HG03175 (cell line): Measurements from ENCODE around the gene NOX5.

Source experiments
- ATAC-seq: cut with Tn5 transposase; IDR thresholded peaks from one replicate; pipeline ENCODE4 v1.9.1; 2021; ENCODE audit warnings: mild to moderate bottlenecking, moderate library complexity; ENCODE audit not compliant: unreplicated experiment

Gene NOX5

DNA sequence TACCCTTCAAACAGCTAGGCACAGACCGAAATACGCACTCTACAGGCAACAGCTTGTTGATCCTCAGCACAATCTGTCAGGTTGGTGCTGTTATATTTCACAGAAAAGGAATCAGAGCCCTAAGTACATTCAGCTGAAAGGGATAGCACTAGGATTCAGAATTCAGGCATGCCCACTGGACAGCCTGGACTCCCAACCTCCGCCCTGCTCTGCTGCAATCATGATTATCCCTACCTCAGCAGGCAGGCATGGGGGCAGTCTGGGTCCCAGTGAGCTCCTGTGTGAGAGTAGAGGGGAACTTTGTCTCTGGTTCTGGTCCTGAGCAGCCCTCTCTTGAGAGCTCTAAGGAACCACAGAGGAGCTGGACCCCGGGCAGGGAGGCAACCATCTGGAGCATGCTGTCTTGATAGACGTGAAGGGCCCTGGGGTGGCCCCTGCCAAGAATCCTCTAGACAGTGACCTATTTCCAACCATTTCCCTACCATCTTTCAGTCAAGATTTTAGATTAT is 23.4 kb upstream of the NOX5 start:
- ATAC-seq = no peak

DNA sequence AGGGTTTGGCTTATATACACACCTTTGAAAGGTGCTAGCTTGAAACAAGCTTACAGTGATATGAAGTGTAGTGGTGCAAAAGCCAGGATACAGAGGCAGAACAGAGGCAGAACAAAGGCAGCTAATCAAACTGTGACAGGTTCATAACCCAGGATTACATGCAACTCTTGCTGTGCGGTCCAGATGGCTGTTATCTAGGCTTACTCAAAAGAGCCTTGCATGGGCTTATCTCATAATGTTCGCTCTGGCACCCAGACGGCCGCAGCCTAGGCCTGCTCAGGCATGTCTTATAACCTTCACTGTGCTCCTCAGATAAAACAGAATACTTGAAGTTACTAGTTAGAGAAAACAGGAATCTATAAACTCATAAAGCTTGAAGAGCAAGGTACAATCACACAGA is 22.8 kb upstream of the NOX5 start:
- no peak for ATAC-seq

DNA sequence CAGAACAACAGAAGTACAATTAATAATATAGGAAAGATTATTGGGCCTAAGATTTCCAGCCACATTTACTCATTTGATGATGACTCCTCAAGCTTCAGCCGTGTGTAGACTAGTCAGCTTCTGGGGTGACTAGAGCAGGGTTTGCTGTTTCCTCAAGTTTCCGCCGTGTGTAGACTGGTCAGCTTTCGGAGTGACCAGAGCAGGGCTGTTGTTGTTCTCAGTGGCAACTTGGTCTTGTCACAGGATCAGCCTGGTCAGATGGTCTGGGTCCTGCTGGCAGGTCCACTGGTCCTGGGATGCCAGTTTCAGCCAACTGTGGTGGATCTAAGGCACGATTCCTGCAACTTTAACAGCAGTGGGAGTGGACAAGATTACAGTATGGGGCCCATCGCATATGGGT is 21.8 kb upstream of the NOX5 start:
- ATAC-seq = no peak

DNA sequence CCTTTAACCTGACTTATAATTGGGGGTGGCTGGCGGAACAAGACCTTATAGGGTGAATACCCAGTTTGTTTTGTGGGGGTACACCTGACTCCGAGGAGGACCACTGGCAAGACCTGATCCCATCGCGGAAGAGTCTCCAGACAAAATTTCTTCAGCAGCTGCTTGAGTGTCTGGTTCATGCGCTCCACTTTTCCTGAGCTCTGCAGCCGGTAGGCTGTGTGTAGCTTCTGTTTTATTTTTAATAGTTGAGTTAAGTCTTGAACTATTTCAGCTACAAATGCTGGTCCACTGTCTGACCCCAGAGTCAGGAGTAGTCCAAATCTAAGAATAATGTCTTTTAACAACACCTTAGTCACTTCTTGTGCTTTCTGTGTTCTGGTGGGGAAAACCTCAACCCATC is 21.2 kb upstream of the NOX5 start:
- no peak for ATAC-seq

DNA sequence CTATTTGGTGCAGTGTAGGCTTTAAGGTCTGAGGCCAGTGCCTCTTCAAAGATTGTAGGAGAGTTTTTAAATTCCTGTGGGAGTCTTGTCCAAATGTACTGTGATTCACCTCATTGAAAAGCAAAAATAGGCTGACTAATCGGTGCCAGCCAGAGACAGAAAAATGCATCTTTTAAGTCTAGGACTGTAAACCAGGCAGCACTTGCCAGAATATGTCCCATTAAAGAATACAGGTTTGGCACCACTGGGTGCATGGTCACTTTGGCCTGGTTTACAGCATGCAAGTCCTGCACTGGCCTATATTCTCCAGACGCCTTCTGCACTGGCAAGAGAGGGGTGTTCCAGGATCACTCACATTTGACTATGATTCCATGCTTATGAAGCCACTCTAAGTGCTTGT is 20.3 kb upstream of the NOX5 start:
- ATAC-seq = no peak

DNA sequence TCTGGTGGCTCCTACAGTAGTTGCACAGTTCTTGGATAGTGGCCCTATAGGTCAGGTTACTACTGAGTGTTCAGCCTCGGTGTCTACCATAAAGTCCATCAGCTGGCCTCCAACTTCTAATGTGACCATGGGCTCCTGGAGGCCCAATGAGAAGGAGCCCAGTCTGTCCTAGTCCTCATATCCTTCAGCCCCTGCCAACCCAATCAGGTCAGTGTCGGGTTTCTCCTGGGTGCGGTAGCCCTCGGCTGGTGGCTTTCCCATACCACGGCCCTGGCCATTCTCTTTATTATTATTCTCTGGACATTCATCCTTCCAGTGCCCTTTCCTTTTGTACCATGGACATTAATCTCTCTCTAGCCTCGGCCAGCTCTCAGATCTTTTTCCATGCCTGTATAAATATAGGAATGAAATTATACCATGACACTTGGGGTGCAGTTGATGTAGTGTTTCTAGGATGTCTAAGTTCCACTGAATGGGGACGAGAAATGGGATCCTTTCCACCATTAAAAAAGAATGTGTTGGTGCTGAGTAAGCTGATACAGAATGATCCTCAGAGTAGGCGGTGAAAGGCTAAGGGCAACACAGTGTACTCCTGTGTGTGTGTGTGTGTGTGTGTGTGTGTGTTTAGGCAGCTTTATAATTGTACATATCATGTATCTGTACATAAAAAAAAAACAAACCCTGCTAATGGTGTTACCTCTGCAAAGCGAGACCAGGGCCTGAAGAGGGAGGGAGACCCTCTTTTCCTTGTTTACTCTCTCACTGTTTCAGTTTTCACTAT is 19.3 kb upstream of the NOX5 start:
- ATAC-seq = no peak

DNA sequence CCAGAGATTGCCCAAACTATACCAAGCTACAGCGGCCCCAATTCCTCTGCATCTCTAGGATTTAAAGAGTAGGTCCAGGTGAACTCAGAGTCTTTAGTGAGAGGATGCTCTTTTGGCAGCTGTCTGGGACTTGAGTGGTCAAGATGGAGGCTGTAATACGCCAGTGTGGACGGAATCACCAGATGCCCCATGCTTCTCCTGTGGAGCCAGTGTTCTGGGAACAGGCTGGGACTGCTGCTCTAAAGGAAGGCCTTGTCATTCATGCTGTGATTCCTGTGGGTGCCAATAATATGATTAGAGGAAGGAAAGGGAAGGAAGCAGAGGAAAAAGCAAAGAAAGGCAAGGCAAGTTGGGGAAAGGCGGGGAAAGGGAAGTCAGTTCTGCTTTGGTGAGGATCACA is 17.4 kb upstream of the NOX5 start:
- no peak for ATAC-seq

DNA sequence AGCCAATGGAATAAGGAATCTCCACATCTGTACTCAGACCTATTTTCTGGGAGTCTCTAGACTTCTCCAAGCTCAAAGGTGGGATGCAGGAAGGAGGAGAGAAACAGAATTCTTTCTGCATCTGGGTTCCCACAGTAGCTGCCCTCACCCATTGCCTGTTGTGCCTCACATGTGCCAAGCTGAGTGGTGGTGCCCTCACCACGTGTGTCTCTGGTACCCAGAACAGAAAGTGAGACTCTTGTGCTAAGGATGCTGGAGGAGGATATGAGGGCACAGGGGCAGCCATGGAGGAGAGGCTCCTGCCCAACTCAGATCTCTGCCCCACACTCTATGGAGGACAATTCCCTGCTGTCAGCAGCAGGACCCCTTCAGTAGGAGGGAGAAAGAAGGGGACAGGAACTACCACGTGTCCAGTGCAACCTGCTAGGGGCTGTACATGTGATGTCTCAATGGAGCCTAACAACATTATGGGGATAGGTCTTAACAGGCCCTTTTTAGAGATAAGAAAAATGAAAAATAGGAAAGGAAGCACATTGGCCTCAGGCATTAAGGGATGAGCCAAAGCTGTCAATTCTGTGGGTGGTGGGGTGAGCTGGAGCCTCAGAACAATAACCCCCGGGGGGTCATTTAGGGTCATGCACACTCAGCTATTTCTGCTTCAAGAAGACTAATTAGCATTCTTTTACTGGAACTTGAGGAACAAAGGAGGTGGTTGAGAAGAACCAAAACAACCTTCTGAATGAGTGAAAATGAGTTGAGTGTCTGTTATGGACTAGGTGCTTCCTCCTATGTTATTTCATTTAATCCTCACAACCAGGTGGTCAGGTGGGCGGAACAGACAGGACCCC is 16.3 kb upstream of the NOX5 start:
- ATAC-seq = no peak

DNA sequence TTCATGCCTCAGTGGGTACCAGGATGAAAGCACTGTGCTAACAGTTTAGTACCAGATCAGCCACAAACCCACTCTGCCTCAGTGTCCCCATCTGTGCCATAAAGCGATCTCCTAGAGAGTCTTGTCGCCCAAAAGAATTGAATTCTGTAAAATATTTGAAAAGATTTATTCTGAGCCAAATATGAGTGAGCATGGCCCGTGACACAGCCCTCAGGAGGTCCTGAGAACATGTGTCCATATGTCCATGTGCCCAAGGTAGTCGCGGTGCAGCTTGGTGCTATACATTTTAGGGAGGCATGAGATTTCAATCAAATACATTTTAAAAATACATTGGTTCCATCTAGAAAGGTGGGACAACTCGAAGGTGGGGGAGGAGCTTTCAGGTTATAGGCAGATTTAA is 15.4 kb upstream of the NOX5 start:
- no peak for ATAC-seq

DNA sequence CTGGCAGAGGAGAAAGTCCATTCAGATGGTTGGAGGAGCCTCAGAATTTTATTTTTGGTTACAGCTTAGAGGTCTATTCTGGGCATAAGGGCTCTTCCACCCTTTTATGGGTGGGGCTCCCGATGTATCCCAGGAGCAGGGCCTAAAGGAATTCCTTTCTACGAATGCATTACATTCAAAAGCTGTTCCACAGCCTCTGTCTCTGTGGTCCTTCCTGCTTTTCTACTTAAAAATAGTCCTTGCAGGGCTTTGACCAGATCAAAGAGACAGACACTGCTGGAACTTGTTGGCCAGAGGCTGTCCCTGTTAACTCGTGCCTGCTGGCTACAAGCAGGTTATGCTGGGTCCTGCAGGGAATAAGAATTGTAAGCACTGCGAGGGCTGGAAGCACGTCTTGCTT is 14.4 kb upstream of the NOX5 start:
- ATAC-seq = no peak

DNA sequence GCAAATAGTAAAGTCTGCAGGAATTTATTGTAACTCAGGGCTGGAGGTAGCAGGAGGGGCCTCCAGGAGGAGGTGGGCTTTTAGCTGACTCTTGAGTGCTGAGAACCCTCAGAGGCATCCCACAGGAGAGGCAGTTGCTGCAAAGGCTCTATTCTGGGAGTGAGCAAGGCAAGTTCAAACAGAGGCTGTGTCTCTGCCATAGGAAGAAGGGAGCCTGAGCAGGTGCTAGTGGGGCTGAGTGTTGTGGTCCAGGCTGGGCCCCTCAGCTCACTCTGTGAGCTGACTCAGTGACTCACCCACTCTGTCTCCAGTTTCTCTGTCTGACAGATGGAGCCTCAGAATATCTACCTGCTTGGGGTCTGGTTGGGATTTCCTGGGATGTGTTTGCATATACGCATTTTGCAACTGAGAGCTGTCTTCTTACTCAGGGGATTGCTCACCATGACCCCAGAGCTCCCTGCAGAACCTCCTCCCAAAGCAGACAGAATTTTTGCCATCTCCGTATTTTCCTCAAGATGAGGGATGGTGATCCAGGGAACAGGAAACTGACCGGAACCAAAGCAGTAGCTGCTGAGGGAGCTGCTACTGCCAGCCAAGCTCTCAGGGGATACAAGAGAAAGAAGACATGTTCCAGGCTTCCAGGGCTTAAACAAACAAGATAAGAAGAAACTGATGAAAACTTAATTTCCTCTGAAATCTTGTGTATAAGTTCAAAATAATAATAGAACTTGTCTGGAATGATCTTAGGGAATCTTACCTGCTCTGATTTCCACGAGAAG is 13.6 kb upstream of the NOX5 start:
- no peak for ATAC-seq

DNA sequence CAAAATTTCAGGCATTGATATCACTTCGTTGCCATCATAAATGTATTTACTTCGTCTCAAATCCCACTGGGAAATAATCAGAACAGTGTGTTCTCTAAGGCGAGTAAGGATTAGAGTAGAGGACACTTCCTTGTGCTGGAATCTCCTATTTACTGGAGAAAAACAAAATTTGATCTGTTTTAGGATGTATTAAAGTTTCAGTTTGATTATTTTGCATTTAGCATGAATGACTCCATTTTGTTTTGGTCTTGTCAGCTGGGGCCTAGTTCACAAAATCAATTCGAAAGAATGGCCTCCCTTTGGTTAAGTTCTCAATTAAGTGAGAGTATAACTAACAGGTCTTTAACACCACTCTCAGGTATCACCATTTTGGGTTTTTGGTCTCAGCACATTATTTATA is 11.7 kb upstream of the NOX5 start:
- ATAC-seq = no peak

DNA sequence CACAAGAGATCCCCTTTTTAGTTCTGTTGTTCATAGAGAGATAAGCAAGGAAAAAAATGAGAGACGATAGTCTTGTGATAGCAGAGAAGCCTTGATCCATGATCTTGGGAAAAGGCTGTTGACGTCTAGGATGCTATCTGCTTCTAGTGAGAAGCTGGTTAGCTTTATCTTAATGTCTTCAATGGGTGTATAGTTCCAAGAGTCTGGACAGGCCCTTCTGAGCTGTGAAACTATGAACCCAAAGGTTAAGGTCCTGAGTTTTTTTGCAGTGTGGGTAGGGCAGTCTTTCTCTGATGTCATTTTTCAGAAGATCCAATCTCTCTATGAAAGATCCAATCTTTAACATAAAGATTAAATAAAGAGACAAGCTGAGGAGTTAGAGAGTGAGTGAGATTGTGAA is 10.5 kb upstream of the NOX5 start:
- ATAC-seq = no peak

DNA sequence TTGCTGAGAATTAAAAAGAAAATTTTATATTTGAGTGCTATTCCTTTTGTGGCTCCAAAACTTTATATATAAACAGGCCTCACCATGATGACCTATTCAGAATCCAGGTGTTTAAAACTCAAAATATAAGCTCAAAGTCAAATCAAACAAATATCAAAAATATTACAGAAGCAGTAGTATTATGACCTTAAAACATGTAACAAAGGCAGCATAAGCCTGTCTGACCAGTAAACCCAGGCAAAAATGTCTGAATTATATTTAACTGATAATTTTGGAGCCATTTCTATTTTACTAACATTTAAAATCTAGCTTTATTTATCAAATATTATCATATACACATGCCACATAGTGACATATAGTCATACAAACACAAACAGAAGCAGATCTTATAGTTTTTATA is 6.4 kb upstream of the NOX5 start:
- no peak for ATAC-seq

DNA sequence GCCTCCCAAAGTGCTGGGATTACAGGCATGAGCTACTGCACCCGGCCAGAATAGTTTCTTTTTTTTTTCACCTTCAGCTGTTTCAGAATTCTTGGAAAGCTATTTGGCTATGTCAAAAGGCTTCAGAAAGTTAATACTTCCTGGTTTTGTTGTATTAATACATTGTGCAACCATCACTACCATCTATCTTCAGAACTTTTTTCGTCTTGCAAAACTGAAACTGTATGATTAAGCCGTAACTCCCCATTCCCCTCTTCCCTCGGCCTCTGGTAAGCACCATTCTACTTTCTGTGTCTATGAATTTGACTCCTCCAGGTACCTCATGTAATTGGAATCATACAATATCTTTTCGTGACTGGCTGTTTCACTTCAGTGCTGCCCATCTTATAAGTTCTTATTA is 5.2 kb upstream of the NOX5 start:
- no peak for ATAC-seq

DNA sequence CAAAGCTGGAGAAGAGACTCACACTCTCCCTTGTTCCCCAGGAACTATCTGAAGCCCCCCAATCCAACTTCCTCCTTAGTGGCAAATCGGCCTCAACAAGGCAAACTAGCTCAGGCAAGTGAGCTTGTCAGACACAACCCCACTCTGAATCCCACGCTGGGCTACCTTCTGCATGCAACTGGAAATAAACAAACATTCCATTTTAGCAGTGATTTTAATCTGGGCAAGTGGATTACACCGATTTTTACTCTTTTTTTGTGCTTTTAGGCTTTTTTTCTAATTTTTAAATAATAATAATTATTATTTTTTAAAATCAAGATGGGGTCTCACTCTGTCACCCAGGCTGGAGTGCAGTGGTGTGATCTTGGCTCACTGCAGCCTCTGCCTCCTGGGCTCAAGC is 2.9 kb upstream of the NOX5 start:
- no peak for ATAC-seq

DNA sequence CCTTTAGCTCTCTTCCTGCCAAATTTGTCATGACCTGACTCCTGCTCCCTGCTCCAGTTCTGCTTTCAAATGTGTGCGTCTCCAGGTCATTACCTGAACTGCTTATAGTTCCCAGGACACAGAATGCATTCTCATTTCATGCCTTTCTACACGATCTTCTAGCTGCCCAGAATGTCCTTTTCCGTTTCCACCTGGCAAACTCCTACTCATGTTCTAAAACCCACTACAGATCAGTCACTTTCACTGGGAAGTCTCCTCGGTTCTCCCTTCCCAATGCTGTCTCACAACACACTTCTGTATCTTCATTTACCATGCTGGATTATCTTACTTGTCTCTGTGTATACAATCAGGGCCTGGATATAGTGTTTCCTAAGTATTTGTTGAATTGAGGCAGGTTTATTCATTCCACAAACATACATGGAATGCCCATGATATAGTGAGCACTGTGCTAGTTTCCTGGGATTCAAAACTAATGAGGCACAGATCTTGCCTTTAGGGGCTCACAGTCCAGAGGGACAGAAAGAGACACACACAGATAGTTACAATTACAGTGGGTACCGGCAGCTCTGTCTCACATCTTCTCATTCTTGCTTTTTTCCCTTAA is 1.6 kb upstream of the NOX5 start:
- ATAC-seq = no peak

DNA sequence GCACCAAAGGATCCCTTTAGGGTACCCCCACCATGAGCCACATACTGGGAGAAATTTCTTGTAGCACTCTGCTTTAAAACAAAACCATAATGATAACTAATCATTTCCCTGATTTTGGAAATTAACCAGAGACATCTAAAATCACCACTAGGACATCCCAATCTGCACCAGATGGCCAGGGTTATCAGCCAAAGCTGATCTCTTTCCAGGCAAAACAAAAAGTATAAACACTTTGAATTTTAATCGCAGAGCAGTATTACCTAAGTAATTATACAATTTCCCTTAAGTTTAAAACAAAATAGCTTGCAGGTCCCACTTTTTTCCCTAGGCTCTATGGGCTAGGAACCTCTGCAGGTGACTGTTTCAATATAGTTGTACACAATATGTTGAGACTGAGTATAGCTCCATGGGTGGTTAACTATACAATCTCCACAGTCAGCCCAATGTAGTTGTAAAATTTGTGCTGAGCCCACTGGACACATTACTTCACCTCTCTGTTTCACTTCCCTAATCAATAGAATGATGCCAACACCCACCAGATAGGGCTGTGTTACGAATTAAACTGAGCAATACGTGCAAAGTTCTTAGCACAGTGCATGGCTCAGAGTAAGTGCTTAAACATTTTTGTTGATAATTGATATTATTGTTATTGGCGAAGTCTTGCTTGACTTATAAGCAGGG is 629 bp upstream of the NOX5 start:
- no peak for ATAC-seq

DNA sequence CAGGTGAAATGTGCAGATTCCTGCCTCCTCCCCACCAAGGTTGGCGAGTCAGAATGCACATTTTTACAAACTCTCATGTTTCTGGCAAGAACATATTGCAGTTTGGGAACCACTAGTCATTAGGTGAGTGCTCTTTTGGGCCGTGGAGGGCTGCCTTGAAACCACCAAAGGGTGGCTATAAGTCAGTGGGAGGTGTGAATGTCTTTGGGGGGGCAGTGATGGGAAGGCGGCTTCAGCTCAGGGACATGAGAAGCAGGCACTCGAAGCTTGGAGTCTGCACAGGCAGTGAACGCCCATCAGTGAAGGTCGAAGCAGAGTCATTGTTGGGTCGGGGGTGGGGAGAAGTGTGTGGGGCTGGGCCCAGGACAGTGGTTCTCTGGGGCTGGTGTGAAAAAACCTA is 1.1 kb downstream of the NOX5 start:
- no peak for ATAC-seq

DNA sequence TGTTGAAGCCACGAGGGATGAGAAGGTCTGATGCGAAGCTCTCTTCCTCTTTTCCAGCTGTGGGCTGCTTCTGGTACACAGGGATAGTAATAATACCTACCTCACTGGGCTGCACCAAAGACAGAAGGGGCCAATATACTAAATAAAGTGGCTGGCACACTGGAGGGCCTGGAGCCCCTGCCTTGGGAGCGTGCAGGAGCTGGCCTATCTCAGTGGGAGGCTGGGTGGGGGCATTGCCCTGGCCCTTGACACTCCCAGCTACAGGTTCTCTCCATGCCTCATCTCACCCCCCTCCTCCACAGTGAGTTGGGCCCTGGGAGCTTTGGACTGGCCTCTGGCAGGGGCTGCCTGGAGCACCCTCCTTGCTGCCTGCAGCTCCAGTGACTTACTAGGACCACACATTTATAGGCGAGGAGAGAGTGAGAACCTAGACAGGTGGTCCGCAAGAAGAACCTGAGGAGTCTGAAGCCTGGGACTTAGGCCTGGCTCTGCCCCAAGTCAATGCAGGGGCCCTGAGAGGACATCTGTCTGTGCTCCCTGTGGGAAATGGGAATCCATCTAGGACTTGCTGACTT is 1.6 kb downstream of the NOX5 start:
- no peak for ATAC-seq
